ENCODE measurements around the gene CCT6B. TPM values are rescaled to one million over a fixed set of nuclear protein-coding genes. Genes with fewer than 3 reads are reported as not detected.

Gene CCT6B
- total and polyA plus RNA-seq, 9 of the 15 experiments (the other 6 are each of a cell fraction or from before 2014, with no cell fraction given): 0.25 to 0.91 (median 0.58) TPM

GRCh38 chr17:34885076-34885475, 76.2 kb downstream of the CCT6B start (continued):
- TF ChIP-seq MAFF (IDR thresholded peaks at IDR 0.05; ENCODE audit: low read length) (no peak), KAT2B (IDR thresholded peaks at IDR 0.05; ENCODE audit: low read depth, low read length) (no peak), RUNX1 (IDR thresholded peaks at IDR 0.05; ENCODE audit: low read depth) (peak; percentile 81; the same call in 1 of the 2 replicates), HNRNPH1 (optimal IDR thresholded peaks at IDR 0.05; ENCODE audit: low read depth, low read length) (no peak), ZBTB7A (IDR thresholded peaks at IDR 0.05; ENCODE audit: borderline replicate concordance, control insufficient read depth, low read depth, low read length) (no peak)

- no peaks in the 10 kb centered on the region for H3K79me2 ChIP-seq (ENCODE audit: control insufficient read depth, insufficient read depth, low read length)
- no peak overlapping the region for H2AFZ ChIP-seq (ENCODE audit: low read depth, low read length)
- POLR2A ChIA-PET: interaction anchor here (1.0 to 1.6 kb wide), 3 partner anchors 10 to 18 kb away, joined by 3 to 5 read pairs (median 4); no protein-coding TSS in a partner anchor
- no peaks in the 10 kb centered on the region for H3K9me3 ChIP-seq (replicated peaks; ENCODE audit: control insufficient read depth, insufficient read depth, low read depth, low read length)
- in situ Hi-C loops (cut with MboI): loop anchor here (10.0 kb wide), 1 partner anchor 340 kb away; no protein-coding TSS in a partner anchor
- H4K20me1 ChIP-seq (replicated peaks; ENCODE audit: control insufficient read depth, insufficient read depth, low read length): peaks cover 17% of the 10 kb centered on the region
- 0% methylated on average over 9 of the region's 9 CpGs for WGBS (ENCODE audit: insufficient coverage, low coverage, missing lambda C conversion rate)
- no peak overlapping the region for H3K9ac ChIP-seq (ENCODE audit: insufficient read depth in 1 of 2, low read depth in 2 of 2, low read length in 2 of 2)
- no peak overlapping the region; the same call in 2 of the 3 replicates for H3K27ac ChIP-seq (ENCODE audit: extremely low read depth, low read depth, low read length)
- H3K9me1 ChIP-seq (ENCODE audit: control insufficient read depth, insufficient read depth, low read length): no peaks in the 10 kb centered on the region
- FAIRE-seq (no peak), ATAC-seq (peak; percentile 35; the same call in 2 of the 3 replicates), DNase-seq (ENCODE audit: extremely low read depth in 1 of 4, low spot score in 3 of 4) (peak in 1 of 4 experiments; percentile 13)
- no peak overlapping the region for H3K4me3 ChIP-seq
- H3K27me3 ChIP-seq (ENCODE audit: control insufficient read depth in 2 of 2, insufficient read depth in 2 of 2, low read length in 2 of 2): peaks cover 0 to 6% of the 10 kb centered on the region in 2 experiments; a peak in 1 of 5 replicates
- intact Hi-C loops (cut with micrococcal nuclease): loop anchor here (10.0 kb wide), 1 partner anchor 240 kb away; the partner anchor contains the start of gene FNDC8
- no peaks in the 10 kb centered on the region for H3K36me3 ChIP-seq (ENCODE audit: control insufficient read depth, insufficient read depth, low read length)
- H3K4me1 ChIP-seq (replicated peaks in 1 of 2; ENCODE audit: control insufficient read depth in 2 of 2, insufficient read depth in 2 of 2, low read length in 2 of 2): peaks cover 21 to 31% of the 10 kb centered on the region in 2 experiments; a peak in 3 of 5 replicates
- no TSS peak for BruUV-seq (replicated peaks)
- H3K4me2 ChIP-seq (ENCODE audit: insufficient read depth, low read length): peak overlapping the region; percentile 19; the same call in 1 of the 2 replicates
- CTCF ChIA-PET (ENCODE audit: low intra/inter-chr PET ratio): no interaction called here
- TF ChIP-seq PRMT5 (CRISPR knock-in tag; IDR thresholded peaks at IDR 0.05) (no peak), CREM (IDR thresholded peaks at IDR 0.05; ENCODE audit: low read depth) (peak; percentile 59), ZNF639 (CRISPR knock-in tag; conservative IDR thresholded peaks at IDR 0.05 in 1 of 2, IDR thresholded peaks at IDR 0.05 in 1 of 2) (no peak), GTF2F1 (IDR thresholded peaks at IDR 0.05; ENCODE audit: low read depth, low read length) (no peak), CREB1 (IDR thresholded peaks at IDR 0.05) (peak; percentile 49; the same call in 1 of the 2 replicates), CREB1 (CRISPR knock-in tag; IDR thresholded peaks at IDR 0.05) (0 out of 2 replicates have a peak, but pooled peaks have one; percentile 18), HCFC1 (IDR thresholded peaks at IDR 0.05; ENCODE audit: low read depth, low read length) (no peak), TSC22D4 (tag; IDR thresholded peaks at IDR 0.05) (no peak), LEF1 (IDR thresholded peaks at IDR 0.05) (no peak), RAD51 (IDR thresholded peaks at IDR 0.05; ENCODE audit: borderline replicate concordance, low read depth) (no peak), ETS2 (tag; IDR thresholded peaks at IDR 0.05; ENCODE audit: borderline replicate concordance, poor library complexity, severe bottlenecking) (no peak), VEZF1 (CRISPR knock-in tag; IDR thresholded peaks at IDR 0.05) (no peak), ZNF23 (CRISPR knock-in tag; IDR thresholded peaks at IDR 0.05) (no peak), ZBTB1 (CRISPR knock-in tag; IDR thresholded peaks at IDR 0.05; ENCODE audit: borderline replicate concordance, low read depth) (no peak), SMARCB1 (IDR thresholded peaks at IDR 0.05; ENCODE audit: insufficient read length, low read depth) (no peak)
Observed at GRCh38 chr17:34884597-34884996, 76.7 kb downstream of the CCT6B start.
